Spleen (tissue), 7 donors: ENCODE measurements around the gene DNAH17.

ENCODE experiments used
- CTCF ChIP-seq, 11 experiments: fragments of 200-600 bp in 7 of 11; fragments of 450-650 bp in 4 of 11; sonication (generic) in 4 of 11; IDR thresholded peaks in 8 of 11; conservative IDR thresholded peaks in 3 of 11; 1 replicate in 7 of 11; 2 replicates in 4 of 11; pipeline versions ENCODE4 v1.4.0 to v1.8.0; 2016 to 2021; ENCODE audit warnings: antibody characterized with exemption in 11 of 11, inconsistent platforms in 4 of 11, mild to moderate bottlenecking in 1 of 11
- POLR2A ChIP-seq, 3 donors: fragments of 450-650 bp; IDR thresholded peaks; one replicate each; pipeline ENCODE4 v1.5.1; 2017; ENCODE audit warnings: antibody characterized with exemption in 3 of 3, mild to moderate bottlenecking in 1 of 3
- donor health status: DM: no; HTN: no; CAD: no; lungs with moderate emphysema.
- donor health status: DM: no; HTN: no; CAD: no.
- donor health status: DM: no; HTN: no; CAD: no.

DNA sequence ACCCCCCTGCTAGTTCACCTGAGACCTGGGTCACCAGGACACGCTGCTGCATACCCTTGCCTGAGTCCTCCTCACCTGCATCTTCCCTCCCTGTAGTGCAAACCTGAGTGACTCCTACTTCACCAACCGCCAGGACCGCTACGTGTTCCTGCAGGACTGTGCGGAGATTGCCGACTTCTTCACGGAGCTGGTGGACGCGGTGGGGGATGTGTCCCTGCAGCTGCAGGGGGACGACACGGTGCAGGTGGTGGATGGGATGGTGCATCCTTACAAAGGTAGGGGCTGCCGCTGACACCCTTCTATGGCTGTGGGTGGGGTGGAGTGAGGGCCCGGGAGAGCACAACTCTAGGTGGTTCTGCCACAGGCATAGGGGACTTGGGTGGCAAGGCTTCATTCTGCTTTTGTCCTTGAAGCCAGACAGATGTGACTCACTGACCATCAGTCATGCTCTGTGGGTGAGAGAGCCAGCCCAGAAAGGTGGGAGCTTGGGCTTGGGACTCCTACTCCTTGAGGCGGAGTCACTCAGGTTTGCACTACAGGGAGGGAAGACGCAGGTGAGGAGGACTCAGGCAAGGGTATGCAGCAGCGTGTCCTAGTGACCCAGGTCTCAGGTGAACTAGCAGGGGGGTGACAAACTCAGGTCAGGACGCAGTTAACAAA lies 176.5 kb downstream of the DNAH17 start:
- TF ChIP-seq CTCF (IDR thresholded peaks at IDR 0.05 in 8 of 11, conservative IDR thresholded peaks at IDR 0.05 in 3 of 11) (no peak), POLR2A (IDR thresholded peaks at IDR 0.05) (no peak)
